T follicular helper cell (primary cell): Measurements from ENCODE around the gene TGFBR3L.
"Not testable (repeated sequence)": the region's sequence is repeated elsewhere in the genome, so short reads cannot be mapped to it uniquely, and the experiment has no call there.

Experiments
- DNase-seq: peaks from one replicate; pipeline ENCODE4 v3.0.0-alpha.2; 2020; ENCODE audit warnings: low read depth

Gene TGFBR3L

GRCh38 chr19:7959211-7959610, 44.6 kb downstream of the TGFBR3L start:
- no peak for DNase-seq

- DNase-seq: not testable (repeated sequence)
Measured at GRCh38 chr19:7961082-7961481, 46.5 kb downstream of the TGFBR3L start.

GRCh38 chr19:7961920-7962626, 47.4 kb downstream of the TGFBR3L start:
- no peak for DNase-seq

- no peak for DNase-seq
Measured at GRCh38 chr19:7962644-7963268, 48.1 kb downstream of the TGFBR3L start.

GRCh38 chr19:7963566-7963965, 48.9 kb downstream of the TGFBR3L start:
- DNase-seq: no peak

- no peak for DNase-seq
Measured at GRCh38 chr19:7965259-7965841, 50.7 kb downstream of the TGFBR3L start.

GRCh38 chr19:7965921-7966665, 51.5 kb downstream of the TGFBR3L start:
- no peak for DNase-seq

GRCh38 chr19:7968008-7968795, 53.6 kb downstream of the TGFBR3L start:
- no peak for DNase-seq
